ENCODE results near the gene SUMO1. TPM values are rescaled to one million over a fixed set of nuclear protein-coding genes. Genes with fewer than 3 reads are reported as not detected.

Gene SUMO1
- total and polyA plus RNA-seq, 10 of the 15 experiments (the other 5 are each of a cell fraction or from before 2014, with no cell fraction given), result 105 to 458 (median 199) TPM

- TF ChIP-seq, protein P1, sequence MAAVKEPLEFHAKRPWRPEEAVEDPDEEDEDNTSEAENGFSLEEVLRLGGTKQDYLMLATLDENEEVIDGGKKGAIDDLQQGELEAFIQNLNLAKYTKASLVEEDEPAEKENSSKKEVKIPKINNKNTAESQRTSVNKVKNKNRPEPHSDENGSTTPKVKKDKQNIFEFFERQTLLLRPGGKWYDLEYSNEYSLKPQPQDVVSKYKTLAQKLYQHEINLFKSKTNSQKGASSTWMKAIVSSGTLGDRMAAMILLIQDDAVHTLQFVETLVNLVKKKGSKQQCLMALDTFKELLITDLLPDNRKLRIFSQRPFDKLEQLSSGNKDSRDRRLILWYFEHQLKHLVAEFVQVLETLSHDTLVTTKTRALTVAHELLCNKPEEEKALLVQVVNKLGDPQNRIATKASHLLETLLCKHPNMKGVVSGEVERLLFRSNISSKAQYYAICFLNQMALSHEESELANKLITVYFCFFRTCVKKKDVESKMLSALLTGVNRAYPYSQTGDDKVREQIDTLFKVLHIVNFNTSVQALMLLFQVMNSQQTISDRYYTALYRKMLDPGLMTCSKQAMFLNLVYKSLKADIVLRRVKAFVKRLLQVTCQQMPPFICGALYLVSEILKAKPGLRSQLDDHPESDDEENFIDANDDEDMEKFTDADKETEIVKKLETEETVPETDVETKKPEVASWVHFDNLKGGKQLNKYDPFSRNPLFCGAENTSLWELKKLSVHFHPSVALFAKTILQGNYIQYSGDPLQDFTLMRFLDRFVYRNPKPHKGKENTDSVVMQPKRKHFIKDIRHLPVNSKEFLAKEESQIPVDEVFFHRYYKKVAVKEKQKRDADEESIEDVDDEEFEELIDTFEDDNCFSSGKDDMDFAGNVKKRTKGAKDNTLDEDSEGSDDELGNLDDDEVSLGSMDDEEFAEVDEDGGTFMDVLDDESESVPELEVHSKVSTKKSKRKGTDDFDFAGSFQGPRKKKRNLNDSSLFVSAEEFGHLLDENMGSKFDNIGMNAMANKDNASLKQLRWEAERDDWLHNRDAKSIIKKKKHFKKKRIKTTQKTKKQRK (IDR thresholded peaks at IDR 0.05; ENCODE audit: low read depth, low read length), result no peak
- no peak for TF ChIP-seq CTCF (IDR thresholded peaks at IDR 0.05 in 2 of 3, conservative IDR thresholded peaks at IDR 0.05 in 1 of 3; ENCODE audit: control insufficient read depth in 2 of 3, extremely low read depth in 1 of 3, insufficient read depth in 1 of 3, low read depth in 3 of 3, low read length in 3 of 3)
- peak; percentile 97 for TF ChIP-seq HSF1 (IDR thresholded peaks at IDR 0.05; ENCODE audit: low read depth, low read length)
- TF ChIP-seq HCFC1 (IDR thresholded peaks at IDR 0.05; ENCODE audit: low read length), result peak; percentile 64
- TF ChIP-seq PKNOX1 (IDR thresholded peaks at IDR 0.05), result peak; percentile 52
- peak; percentile 68; the same call in 1 of the 2 replicates for TF ChIP-seq SMARCA5 (IDR thresholded peaks at IDR 0.05)
- TF ChIP-seq GATAD2B (conservative IDR thresholded peaks at IDR 0.05; ENCODE audit: low read depth), result peak; percentile 29; the same call in 1 of the 2 replicates
- peak; percentile 14; the same call in 1 of the 2 replicates for TF ChIP-seq TBL1XR1 (IDR thresholded peaks at IDR 0.05; ENCODE audit: low read depth, low read length)
- TF ChIP-seq, protein P2, sequence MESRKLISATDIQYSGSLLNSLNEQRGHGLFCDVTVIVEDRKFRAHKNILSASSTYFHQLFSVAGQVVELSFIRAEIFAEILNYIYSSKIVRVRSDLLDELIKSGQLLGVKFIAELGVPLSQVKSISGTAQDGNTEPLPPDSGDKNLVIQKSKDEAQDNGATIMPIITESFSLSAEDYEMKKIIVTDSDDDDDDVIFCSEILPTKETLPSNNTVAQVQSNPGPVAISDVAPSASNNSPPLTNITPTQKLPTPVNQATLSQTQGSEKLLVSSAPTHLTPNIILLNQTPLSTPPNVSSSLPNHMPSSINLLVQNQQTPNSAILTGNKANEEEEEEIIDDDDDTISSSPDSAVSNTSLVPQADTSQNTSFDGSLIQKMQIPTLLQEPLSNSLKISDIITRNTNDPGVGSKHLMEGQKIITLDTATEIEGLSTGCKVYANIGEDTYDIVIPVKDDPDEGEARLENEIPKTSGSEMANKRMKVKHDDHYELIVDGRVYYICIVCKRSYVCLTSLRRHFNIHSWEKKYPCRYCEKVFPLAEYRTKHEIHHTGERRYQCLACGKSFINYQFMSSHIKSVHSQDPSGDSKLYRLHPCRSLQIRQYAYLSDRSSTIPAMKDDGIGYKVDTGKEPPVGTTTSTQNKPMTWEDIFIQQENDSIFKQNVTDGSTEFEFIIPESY (IDR thresholded peaks at IDR 0.05), result no peak
- no peak for TF ChIP-seq SMC3 (IDR thresholded peaks at IDR 0.05; ENCODE audit: borderline replicate concordance, low read length)
- TF ChIP-seq KAT2A (conservative IDR thresholded peaks at IDR 0.05; ENCODE audit: control insufficient read depth, low read depth, low read length), result 0 out of 2 replicates have a peak, but pooled peaks have one; percentile 14
- 0 out of 2 replicates have a peak, but pooled peaks have one; percentile 75 for TF ChIP-seq CHD1 (IDR thresholded peaks at IDR 0.05; ENCODE audit: low read depth, low read length)
- peak; percentile 82; the same call in 1 of the 3 replicates for TF ChIP-seq POU2F2 (IDR thresholded peaks at IDR 0.05; ENCODE audit: borderline replicate concordance, low read depth, low read length)
- no peak; a peak in 1 of 4 replicates for TF ChIP-seq BHLHE40 (IDR thresholded peaks at IDR 0.05; ENCODE audit: borderline replicate concordance in 1 of 2, low read depth in 2 of 2, low read length in 1 of 2)
- TF ChIP-seq RBBP5 (conservative IDR thresholded peaks at IDR 0.05), result no peak
- TF ChIP-seq RAD51 (IDR thresholded peaks at IDR 0.05), result peak; percentile 74
- TF ChIP-seq ZNF217 (IDR thresholded peaks at IDR 0.05), result no peak
Measured at GRCh38 chr2:202265467-202266277, 27.3 kb upstream of the SUMO1 start, which contains the start of gene NOP58 (continued).
